ENCODE results near the gene CALML3. TPM values are rescaled to one million over a fixed set of nuclear protein-coding genes. Genes with fewer than 3 reads are reported as not detected.
A peak's percentile ranks its signal among the peaks of the same experiment; 100 is the strongest.

CALML3 gene
- total RNA-seq, 3 donors from 2014 or later (not counting 1 experiment from before 2014, with no cell fraction given): not detected

DNA sequence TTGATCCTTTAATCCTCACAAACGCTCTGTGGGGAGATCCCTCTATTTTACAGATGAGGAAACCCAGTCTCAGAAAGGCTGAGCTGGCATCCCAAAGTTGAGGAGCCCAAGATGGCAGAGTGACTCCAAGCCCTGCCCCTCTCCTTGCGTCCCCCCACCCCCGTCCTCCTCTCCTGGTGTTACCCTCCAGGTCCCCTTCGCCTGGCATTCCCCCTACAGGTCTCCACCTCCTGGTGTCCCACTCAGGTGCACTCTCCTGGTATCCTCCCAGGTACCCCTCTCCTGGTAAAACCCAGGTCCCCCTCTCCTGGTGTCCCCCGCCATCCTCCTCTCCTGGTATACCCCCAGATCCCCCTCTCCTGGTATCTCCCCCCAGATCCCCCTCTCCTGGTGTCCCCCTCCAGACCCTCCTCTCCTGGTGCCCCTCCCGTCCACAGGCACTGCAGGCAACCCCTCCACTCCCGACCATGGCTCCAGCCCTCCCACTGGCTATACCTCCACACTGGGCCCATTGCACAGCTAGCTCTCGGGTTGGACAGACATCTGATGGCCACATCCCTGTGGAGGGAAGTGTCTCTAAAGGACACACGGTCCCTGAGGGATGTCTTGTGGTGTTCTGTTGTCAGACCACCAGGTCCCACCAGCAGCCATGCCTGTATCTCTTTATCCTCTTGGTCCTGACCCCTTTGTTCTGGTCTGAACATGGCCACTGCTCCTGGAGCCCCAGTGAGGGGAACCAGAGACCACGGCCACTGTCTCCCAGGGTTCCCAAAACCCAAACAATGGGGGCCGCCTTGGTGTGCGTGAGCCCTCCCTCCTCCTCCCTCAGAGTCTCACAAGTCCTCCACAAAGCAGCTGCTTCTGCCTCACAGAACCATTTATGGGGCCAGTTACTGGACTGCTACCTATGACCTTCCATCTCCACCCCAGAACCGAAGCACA lies 37.2 kb downstream of the CALML3 start:
- WGBS (ENCODE audit: insufficient coverage): 88% methylated on average over 11 of the region's 13 CpGs
- TF ChIP-seq CTCF (IDR thresholded peaks at IDR 0.05): no peak
- Mint-ChIP-seq H3K27me3 (ENCODE audit: low read depth in 2 of 2) (peaks cover 9 to 11% of the 10 kb centered on the region in 2 donors), H3K36me3 (no peaks in the 10 kb centered on the region), H3K9me3 (no peaks in the 10 kb centered on the region), H3K27ac (no peak overlapping the region), H3K4me3 (no peak overlapping the region), H3K4me1 (peaks cover 11 to 15% of the 10 kb centered on the region in 2 donors)
- intact Hi-C loops (cut with micrococcal nuclease): no loop called here
- H3K9me3 ChIP-seq (ENCODE audit: control insufficient read depth, insufficient read depth, low read length): no peaks in the 10 kb centered on the region
- DNase-seq: no peak
- ATAC-seq: no peak
- no peak overlapping the region for H3K4me3 ChIP-seq (ENCODE audit: low read length)
- no peaks in the 10 kb centered on the region for H3K36me3 ChIP-seq (ENCODE audit: control insufficient read depth, insufficient read depth, low read length)
- no peaks in the 10 kb centered on the region for H3K27me3 ChIP-seq (ENCODE audit: control insufficient read depth, insufficient read depth, low read length)
- peaks cover 12% of the 10 kb centered on the region for H3K4me1 ChIP-seq (ENCODE audit: control insufficient read depth, insufficient read depth, low read length)
- no peak overlapping the region for H3K27ac ChIP-seq (ENCODE audit: low read length)

DNA sequence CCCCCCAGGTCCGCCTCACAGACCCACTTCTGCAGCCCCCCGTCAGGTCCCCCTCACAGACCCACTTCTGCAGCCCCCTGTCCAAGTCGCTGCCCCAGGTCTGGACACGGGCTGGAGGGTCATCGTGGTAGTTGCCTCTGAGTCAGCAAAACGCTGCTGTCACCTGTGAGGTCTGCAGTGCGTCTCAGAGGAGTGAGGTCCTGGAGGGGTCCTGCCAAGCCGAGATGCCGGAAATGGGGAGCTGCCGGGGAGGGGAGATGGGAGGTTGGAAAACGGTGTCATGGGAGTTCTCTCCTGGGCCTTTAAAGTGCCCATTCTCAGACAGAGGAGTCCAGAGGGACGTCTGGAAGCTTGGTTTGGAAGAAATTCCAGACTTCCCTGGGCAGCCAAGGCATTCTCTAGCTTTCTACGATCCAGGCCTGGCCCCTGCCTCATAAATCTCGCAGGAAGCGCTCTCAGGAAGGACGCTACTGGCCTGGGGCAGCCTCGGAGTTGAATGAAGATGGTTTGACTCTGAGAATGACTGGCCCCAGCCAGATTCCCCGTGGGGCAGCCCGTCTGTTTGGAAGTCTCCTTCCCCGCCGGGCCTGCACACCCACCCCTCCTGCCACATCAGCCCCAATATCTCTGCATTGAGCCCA lies 38.7 kb downstream of the CALML3 start:
- Mint-ChIP-seq H3K4me3 (no peak overlapping the region), H3K4me1 (peaks cover 11 to 15% of the 10 kb centered on the region in 2 donors), H3K9me3 (no peaks in the 10 kb centered on the region), H3K27me3 (ENCODE audit: low read depth in 2 of 2) (peaks cover 9 to 11% of the 10 kb centered on the region in 2 donors), H3K27ac (no peak overlapping the region), H3K36me3 (no peaks in the 10 kb centered on the region)
- ATAC-seq: no peak
- intact Hi-C loops (cut with micrococcal nuclease): no loop called here
- H3K4me1 ChIP-seq (ENCODE audit: control insufficient read depth, insufficient read depth, low read length): peaks cover 12% of the 10 kb centered on the region
- H3K4me3 ChIP-seq (ENCODE audit: low read length): no peak overlapping the region
- WGBS (ENCODE audit: insufficient coverage): 81% methylated on average over 21 of the region's 21 CpGs
- H3K27ac ChIP-seq (ENCODE audit: low read length): no peak overlapping the region
- DNase-seq: no peak
- no peaks in the 10 kb centered on the region for H3K27me3 ChIP-seq (ENCODE audit: control insufficient read depth, insufficient read depth, low read length)
- H3K9me3 ChIP-seq (ENCODE audit: control insufficient read depth, insufficient read depth, low read length): no peaks in the 10 kb centered on the region
- no peak for TF ChIP-seq CTCF (IDR thresholded peaks at IDR 0.05)
- no peaks in the 10 kb centered on the region for H3K36me3 ChIP-seq (ENCODE audit: control insufficient read depth, insufficient read depth, low read length)

DNA sequence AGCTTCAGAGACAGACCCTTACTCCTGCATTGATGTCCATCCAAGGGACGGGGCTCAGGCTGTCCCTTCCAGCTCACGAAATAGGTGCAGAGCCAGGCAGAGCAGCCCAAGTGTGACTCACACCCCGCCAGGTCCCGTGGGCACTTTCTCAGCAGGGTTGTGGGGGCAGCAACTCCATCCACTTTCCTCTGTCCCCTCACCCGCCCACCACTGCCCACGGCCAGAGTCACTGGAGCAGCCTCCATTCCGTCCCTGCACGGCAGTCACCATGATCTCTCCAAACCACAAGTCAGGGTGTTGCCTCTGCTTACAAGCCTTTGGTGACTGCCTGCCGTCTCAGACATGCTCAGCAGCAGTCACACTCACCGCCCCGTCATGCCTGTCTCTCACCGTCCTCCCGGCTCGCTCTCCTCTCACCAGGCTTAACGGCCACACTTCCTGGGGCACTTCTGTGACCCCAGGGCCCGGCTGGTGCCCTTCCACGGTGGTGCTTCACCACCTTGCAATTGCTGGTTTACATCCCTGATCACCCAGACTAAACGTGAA lies 39.3 kb downstream of the CALML3 start:
- peak in 1 of 2 donors; percentile 67 for DNase-seq
- intact Hi-C loops (cut with micrococcal nuclease): no loop called here

More for the DNA sequence above, 39.3 kb downstream of the CALML3 start:
- H3K36me3 ChIP-seq (ENCODE audit: control insufficient read depth, insufficient read depth, low read length): no peaks in the 10 kb centered on the region
- no peaks in the 10 kb centered on the region for H3K9me3 ChIP-seq (ENCODE audit: control insufficient read depth, insufficient read depth, low read length)
- peak overlapping the region; percentile 67 to 68 for H3K27ac Mint-ChIP-seq
- H3K27me3 Mint-ChIP-seq (ENCODE audit: low read depth in 2 of 2): peaks cover 9 to 11% of the 10 kb centered on the region in 2 donors
- no peaks in the 10 kb centered on the region for H3K27me3 ChIP-seq (ENCODE audit: control insufficient read depth, insufficient read depth, low read length)
- H3K9me3 Mint-ChIP-seq: no peaks in the 10 kb centered on the region
- peak; percentile 64 to 82 (median 78) for ATAC-seq
- peaks cover 12% of the 10 kb centered on the region for H3K4me1 ChIP-seq (ENCODE audit: control insufficient read depth, insufficient read depth, low read length)
- H3K4me3 Mint-ChIP-seq: peak overlapping the region; percentile 53
- 49% methylated on average over 18 of the region's 18 CpGs for WGBS (ENCODE audit: insufficient coverage)
- H3K36me3 Mint-ChIP-seq: no peaks in the 10 kb centered on the region
- no peak for TF ChIP-seq CTCF (IDR thresholded peaks at IDR 0.05)
- H3K4me1 Mint-ChIP-seq: peaks cover 11 to 20% of the 10 kb centered on the region in 2 donors
- peak overlapping the region; percentile 29 for H3K27ac ChIP-seq (ENCODE audit: low read length)
- no peak overlapping the region for H3K4me3 ChIP-seq (ENCODE audit: low read length)
